Tongue (tissue), 2 donors: ENCODE measurements around the gene NRGN. TPM values are rescaled to one million over a fixed set of nuclear protein-coding genes. Genes with fewer than 3 reads are reported as not detected.

Experiments used
- DNase-seq: peaks from one replicate; pipeline ENCODE4 v3.0.0-alpha.2; 2015
- total RNA-seq: library from RNA; depleted of rRNA; stranded (reverse); fragments of >200 nt; gene quantifications from one replicate; pipeline ENCODE4 v1.2.3, GENCODE V29; 2014

The NRGN gene
- total RNA-seq: 2.9 TPM

GRCh38 chr11:124739479-124740276, at the start of gene NRGN:
NRGN (plus strand) TSS chr11:124739942; CDS start chr11:124740085, 143 bp downstream.
- DNase-seq: peak; percentile 97

- DNase-seq: no peak
These were observed 46.6 kb upstream of the NRGN start for GRCh38 chr11:124693142-124693541.

GRCh38 chr11:124699547-124699946, 40.2 kb upstream of the NRGN start:
- no peak for DNase-seq

DNA sequence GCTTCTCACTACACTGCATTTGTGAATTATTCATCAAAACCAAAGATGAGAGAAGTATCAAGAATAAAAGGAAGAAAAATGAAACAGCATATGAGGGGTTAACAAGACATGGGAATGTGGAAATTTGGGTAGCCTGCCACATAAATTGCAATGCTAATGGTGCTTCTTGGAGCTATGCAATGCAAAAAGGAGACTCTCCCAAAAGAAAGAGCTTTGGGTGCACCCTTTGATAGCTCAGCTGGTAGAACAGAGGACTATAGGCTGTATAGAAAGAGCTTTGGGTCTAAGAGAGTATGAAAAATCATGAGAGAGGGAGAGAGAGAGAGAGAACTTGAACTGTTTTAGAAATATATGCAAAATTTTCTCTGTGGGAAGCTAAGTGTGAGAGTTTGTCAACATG, 39.7 kb upstream of the NRGN start:
- no peak for DNase-seq

DNA sequence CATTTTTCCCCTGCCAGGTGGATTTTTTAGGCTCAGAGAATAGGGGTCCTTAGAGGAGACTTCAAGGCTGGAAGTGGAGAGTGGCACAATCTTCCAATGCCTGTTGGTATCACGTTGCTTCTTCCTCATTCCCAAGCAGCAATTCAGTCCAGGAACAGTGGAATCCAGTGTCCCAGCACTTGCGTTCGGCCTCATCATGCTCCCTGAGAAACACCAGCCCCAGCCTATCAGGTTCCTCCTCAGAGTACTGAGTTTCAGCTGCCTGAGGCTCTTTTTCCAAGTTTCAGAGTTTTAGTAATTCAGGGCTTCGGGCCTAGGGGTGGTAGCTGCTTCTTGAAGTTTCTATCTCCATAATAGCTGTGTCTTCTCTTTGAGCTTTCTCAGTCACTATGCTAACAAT, 31.9 kb upstream of the NRGN start:
- no peak for DNase-seq

- DNase-seq: no peak
These were observed 27.4 kb upstream of the NRGN start for GRCh38 chr11:124712392-124712791.

GRCh38 chr11:124716591-124716990, 23.2 kb upstream of the NRGN start:
- no peak for DNase-seq

DNA sequence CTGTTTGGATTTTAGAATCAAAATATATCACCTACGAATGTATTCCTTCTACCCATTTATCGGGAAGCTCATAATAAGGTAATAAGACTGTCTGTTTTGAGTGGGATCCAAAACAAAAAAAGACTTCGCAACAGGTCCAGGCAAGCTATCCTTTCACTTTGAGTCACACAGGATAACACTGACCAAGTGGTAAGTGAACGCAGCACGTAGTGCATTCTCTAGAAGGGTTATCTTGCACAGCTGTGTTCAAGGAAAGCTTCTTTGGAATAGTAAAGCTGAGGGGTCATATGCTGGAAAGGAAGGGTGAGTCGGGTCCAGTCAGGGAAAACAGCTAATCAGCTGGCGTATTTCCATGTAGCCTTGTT, 22.3 kb upstream of the NRGN start:
- no peak for DNase-seq

DNA sequence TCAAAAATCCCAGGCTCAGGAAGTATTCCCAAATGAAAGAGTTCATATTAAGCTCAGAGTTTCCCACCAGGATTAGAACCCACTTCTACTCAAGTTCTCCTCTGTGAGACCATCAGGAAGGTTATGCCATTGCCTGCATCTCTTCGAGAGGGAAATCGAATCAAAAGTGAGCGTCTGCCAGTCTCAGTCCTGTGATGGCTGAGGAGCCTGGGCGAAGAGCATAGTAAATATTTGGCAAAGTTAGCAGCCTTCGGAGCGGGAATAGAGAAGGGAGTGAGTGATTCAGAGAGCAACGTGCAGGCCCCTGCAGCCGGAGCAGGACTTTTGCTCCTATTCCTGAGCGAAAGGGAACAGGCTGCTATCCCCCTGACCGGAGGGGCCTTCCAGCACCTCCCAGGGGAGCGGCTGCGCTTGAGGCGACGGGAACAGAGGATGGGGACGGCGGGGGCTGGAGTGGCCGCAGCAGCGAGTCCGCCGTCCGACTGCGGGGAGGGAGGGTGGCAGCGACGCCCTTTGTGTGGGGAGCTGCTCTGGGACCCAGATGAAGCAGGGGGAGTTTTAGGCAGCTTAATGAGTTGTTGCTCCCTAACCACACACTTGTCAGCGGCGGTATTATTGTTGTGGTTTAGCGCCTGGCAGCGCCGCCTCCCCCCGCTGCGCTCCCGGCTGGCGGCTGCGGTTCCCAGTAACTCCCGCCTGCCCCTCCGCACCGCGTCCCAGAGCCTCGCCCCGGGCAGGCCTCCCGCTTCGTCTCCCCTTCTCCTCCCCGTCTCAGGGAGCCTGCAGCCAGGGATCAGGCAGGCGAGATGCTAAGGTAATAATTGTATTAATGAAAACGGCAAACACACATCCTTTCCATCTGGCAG, 21.7 kb upstream of the NRGN start:
- no peak for DNase-seq

- no peak for DNase-seq
These were observed 20.9 kb upstream of the NRGN start for GRCh38 chr11:124718801-124719200.

GRCh38 chr11:124719534-124719933, 20.2 kb upstream of the NRGN start:
- DNase-seq: no peak

DNA sequence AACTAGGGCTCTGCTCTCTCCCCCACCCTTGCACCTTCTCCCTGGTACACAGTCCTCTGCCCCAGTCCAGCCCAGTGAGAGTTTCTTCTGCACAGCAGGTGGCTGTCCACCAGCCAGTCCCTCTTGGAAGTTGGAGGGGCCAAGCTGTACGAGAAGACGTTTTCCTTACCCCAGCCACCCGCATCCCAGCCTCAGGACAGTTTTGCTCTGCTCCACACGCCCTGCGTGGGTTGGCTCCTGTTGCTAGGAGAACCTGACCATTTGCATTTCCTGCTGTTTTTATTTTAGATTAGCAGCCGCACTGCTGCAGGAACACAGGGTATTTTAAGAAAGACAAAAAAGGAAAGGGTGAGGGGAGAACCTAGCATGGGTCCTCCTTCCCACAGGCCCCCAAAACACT, 17.6 kb upstream of the NRGN start:
- DNase-seq: no peak

GRCh38 chr11:124724979-124725718, 14.6 kb upstream of the NRGN start:
- no peak for DNase-seq

DNA sequence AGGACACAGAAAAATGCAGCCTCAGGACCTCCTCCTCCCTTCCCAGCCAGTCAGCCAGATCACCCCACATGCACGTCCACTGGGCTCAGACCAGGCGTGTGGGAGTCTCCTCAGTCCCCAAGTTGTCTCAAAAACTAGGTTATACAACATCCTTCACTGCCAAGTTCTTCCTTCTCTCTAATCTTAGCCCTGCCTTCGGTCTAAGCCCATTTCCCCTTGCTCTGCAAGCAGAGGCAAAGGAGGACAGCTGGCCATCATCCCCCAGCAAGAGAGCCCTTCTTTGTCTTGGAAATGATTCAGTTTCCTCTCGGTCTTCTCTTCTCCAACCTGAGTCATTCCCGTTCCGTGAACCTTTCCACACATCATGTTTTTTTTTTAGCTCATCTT, 14.0 kb upstream of the NRGN start:
- DNase-seq: no peak

- no peak for DNase-seq
These were observed 12.3 kb upstream of the NRGN start for GRCh38 chr11:124727474-124727873.

DNA sequence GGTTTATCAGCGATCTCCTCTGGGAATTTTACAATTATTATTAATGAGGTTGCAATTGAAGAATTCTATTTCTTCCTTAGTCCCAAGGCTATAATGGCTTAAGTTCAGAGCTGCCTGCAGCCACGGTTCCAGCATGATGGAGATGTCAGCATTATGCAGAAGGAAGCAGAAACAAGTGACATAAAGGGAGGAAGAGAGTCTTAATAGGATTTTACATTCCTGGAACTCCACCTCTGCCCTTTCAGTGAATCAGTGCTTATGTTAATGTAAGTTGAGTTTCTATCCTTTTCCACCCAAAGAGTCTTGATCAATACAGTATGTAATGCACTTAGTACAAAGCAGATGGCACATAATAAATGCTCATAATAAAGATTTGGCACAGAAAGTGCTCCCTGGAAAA, 11.6 kb upstream of the NRGN start:
- DNase-seq: no peak

DNA sequence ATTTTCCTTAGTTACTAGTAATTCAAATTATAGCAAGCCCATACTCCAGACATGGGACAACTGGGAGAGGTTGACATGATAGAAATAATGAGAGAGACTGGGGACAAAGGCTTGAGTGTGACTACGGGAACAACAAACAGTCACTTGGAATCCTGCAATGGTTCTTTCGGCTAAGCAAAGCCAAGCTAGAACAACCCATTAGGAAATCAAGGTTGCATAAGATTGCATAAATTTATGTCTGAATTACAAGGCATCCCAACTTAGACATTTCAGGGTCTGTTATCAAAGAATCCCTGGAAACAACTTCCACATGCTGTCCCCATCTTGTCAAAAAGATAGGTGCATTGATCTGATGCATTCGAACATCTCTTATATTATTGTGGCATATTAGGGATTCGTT, 10.2 kb upstream of the NRGN start:
- no peak for DNase-seq

DNA sequence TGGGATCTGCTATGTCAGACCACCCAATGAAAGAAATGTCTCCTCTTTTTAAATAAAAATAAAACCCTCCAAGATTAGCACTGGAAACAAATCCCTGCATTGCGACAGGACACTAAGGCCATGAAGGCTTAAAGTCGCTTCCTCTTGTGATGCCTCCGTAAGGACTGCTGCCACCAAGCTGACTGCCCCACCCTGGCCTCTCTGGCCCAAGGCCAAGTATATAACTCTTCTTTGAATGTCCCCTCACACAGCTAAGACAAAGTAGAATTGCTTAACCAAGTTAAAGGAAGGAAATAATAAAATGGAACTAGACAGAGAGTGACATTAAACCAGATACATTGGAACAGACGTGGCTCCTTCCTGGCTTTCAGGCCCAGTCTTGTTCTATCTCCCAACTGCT, 7.5 kb upstream of the NRGN start:
- DNase-seq: no peak

GRCh38 chr11:124736736-124737135, 3.0 kb upstream of the NRGN start:
- no peak for DNase-seq

DNA sequence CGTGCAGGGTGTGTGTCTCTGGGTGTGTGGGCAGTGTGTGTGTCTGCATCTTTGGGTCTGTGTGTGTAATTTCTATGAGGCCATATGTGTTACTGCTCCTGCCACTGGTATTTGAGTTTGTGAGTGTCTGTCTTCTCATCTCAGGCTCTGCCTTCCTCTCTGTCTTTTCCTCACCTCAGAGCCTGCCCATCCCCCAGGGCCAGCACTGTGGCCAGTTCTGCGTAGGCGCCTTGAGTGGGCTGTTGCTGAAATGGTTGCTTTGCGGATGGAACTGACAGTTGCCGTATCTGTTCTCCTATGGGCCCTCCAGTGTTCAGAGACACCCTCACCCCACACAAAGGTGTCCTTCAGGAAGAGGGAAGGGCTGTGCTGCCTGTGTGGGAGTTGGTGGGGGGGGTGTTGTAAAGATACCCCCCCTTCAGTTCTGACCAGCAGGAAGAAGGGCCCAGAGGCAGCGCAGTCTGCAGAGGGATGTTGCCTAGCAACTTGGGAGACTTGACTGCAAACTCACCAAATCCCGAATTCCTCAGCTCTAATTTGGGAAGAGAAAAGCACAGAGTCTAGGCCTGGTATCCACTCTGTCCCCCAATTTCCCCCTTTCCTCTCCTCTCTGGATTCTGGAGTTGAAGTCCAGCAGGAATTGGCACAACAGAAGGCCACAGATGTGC, 2.0 kb upstream of the NRGN start:
- DNase-seq: no peak

DNA sequence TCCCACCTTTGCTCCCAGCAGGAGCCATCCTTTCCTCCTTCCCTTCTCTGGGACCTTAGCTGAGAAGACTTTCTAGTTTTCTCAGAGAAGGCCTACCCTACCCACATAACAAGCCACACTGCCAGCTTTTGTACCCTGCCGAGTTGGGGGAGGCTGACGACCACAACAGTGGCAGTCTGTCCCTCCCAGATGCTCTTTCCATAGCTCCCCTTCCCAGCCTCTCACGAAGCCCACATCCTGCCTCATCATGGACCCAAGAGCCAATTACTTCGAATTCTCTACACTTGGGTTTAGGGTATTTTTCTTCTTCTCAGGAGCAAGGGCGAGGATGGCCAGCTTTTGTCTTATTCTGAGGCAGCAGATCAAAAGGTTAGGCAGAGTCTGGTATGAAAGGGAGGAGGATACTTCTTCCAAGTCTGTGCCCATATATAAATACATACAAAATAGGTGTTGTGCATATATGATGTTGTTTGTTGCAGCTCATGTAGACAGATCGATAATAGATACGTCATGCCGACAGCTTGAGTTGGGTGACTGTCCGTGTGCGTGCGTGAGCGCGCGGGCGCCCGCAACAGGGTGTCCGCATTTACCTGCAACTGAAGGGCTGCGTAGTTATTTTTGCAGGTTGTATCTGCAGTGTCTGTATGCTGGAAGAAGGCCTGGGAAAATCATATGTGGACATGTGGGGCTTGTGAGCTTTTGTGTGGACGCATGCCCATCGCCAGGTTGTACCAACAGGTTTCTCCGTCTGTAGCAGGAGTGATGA, 846 bp upstream of the NRGN start:
- no peak for DNase-seq
